GM18951 (cell line): ENCODE measurements around the gene CBX5.

Experiments used
- POLR2A ChIP-seq: IDR thresholded peaks from 4 replicates; pipeline ENCODE4 v1.6.1; 2011; ENCODE audit warnings: mild to moderate bottlenecking; ENCODE audit not compliant: insufficient read length, insufficient read depth; ENCODE audit errors: extremely low read depth
- in situ Hi-C: fragments of 300-500 bp; cut with MboI; formaldehyde crosslinking; loops from one replicate; pipeline ENCODE4 v1.12.0; 2022; ENCODE audit warnings: low sequenced_read_pairs, mixed read lengths, inconsistent platforms; ENCODE audit not compliant: unreplicated experiment

The CBX5 gene

GRCh38 chr12:54265364-54265812, 14.5 kb downstream of the CBX5 start:
- no peak for TF ChIP-seq POLR2A
- in situ Hi-C loops: no loop called here

- in situ Hi-C loops: no loop called here
- no peak for TF ChIP-seq POLR2A
Measured at GRCh38 chr12:54262403-54262925, 17.5 kb downstream of the CBX5 start.

GRCh38 chr12:54261815-54262402, 18.0 kb downstream of the CBX5 start:
- in situ Hi-C loops: no loop called here
- TF ChIP-seq POLR2A: no peak

GRCh38 chr12:54259194-54260011, 20.5 kb downstream of the CBX5 start:
- no peak for TF ChIP-seq POLR2A
- in situ Hi-C loops: no loop called here

- in situ Hi-C loops: no loop called here
- TF ChIP-seq POLR2A: no peak
Measured at GRCh38 chr12:54258201-54258681, 21.7 kb downstream of the CBX5 start.

- in situ Hi-C loops: no loop called here
- TF ChIP-seq POLR2A: no peak
Measured at GRCh38 chr12:54257332-54257731, 22.6 kb downstream of the CBX5 start.

- in situ Hi-C loops: no loop called here
- TF ChIP-seq POLR2A: no peak
Measured at GRCh38 chr12:54253240-54253639, 26.7 kb downstream of the CBX5 start.

- no peak for TF ChIP-seq POLR2A
- in situ Hi-C loops: no loop called here
Measured at GRCh38 chr12:54251667-54252284, 28.1 kb downstream of the CBX5 start.

- TF ChIP-seq POLR2A: no peak
- in situ Hi-C loops: no loop called here
Measured at GRCh38 chr12:54249489-54249888, 30.4 kb downstream of the CBX5 start.

- in situ Hi-C loops: no loop called here
- no peak for TF ChIP-seq POLR2A
Measured at GRCh38 chr12:54246011-54246641, 33.8 kb downstream of the CBX5 start.

- TF ChIP-seq POLR2A: no peak
- in situ Hi-C loops: no loop called here
Measured at GRCh38 chr12:54240971-54241588, 38.8 kb downstream of the CBX5 start.

- no peak for TF ChIP-seq POLR2A
- in situ Hi-C loops: no loop called here
Measured at GRCh38 chr12:54240129-54240528, 39.8 kb downstream of the CBX5 start.

GRCh38 chr12:54239620-54240019, 40.3 kb downstream of the CBX5 start:
- no peak for TF ChIP-seq POLR2A
- in situ Hi-C loops: loop anchor here (10.0 kb wide), 1 partner anchor 125 kb away; the partner anchor contains the start of gene GPR84

GRCh38 chr12:54238531-54238930, 41.4 kb downstream of the CBX5 start:
- TF ChIP-seq POLR2A: no peak
- in situ Hi-C loops: loop anchor here (10.0 kb wide), 1 partner anchor 126 kb away; the partner anchor contains the start of gene GPR84
